Keratinocyte (primary cell): ENCODE measurements around the gene STEEP1. TPM values are rescaled to one million over a fixed set of nuclear protein-coding genes. Genes with fewer than 3 reads are reported as not detected.

ENCODE experiments used
- DNase-seq: peaks from one replicate; pipeline ENCODE4 v3.0.0-alpha.2; 2011; ENCODE audit warnings: low read depth, missing footprints, low spot score
- FAIRE-seq: peaks from 2 replicates; lab custom pipeline; 2011; peaks lifted over from hg19 to GRCh38; lab: Jason Lieb, UNC
- H2AFZ ChIP-seq: 2 replicates; pipeline ENCODE4 v1.6.0; 2012; ENCODE audit warnings: low read length, control low read depth, inconsistent platforms; ENCODE audit not compliant: control insufficient read depth
- H3K27ac ChIP-seq: 2 replicates; pipeline ENCODE4 v1.5.1; 2011; ENCODE audit warnings: low read length; ENCODE audit not compliant: control insufficient read depth, insufficient read depth
- H3K27me3 ChIP-seq: 3 replicates; pipeline ENCODE4 v1.6.0; 2011; ENCODE audit warnings: low read length; ENCODE audit not compliant: control insufficient read depth, insufficient read depth; ENCODE audit errors: extremely low read depth
- H3K36me3 ChIP-seq, 2 experiments: 2 replicates in 1 of 2; 3 replicates in 1 of 2; pipeline ENCODE4 v1.5.1; 2011; ENCODE audit warnings: low read length in 2 of 2, mild to moderate bottlenecking in 1 of 2; ENCODE audit not compliant: control insufficient read depth in 2 of 2, insufficient read depth in 2 of 2; ENCODE audit errors: extremely low read depth in 1 of 2
- H3K4me1 ChIP-seq: 3 replicates; pipeline ENCODE4 v1.5.1; 2011; ENCODE audit warnings: low read length; ENCODE audit not compliant: control insufficient read depth, insufficient read depth; ENCODE audit errors: extremely low read depth
- H3K4me2 ChIP-seq: 3 replicates; pipeline ENCODE4 v1.6.0; 2011; ENCODE audit warnings: low read depth, low read length; ENCODE audit not compliant: control insufficient read depth, insufficient read depth; ENCODE audit errors: extremely low read depth
- H3K4me3 ChIP-seq, 3 experiments: fragments of 200-600 bp in 1 of 3; sonication (generic) in 1 of 3; 2 replicates in 2 of 3; 3 replicates in 1 of 3; pipeline ENCODE4 v1.5.1; 2011 to 2016; ENCODE audit warnings: low read length in 3 of 3, mild to moderate bottlenecking in 3 of 3, control low read depth in 2 of 3, inconsistent platforms in 1 of 3, low read depth in 1 of 3, mixed read lengths in 1 of 3, mixed run types in 1 of 3, moderate library complexity in 1 of 3; ENCODE audit not compliant: control insufficient read depth in 2 of 3, insufficient read depth in 2 of 3; ENCODE audit errors: extremely low read depth in 1 of 3
- H3K79me2 ChIP-seq: 2 replicates; pipeline ENCODE4 v1.6.0; 2012; ENCODE audit warnings: low read length; ENCODE audit not compliant: control insufficient read depth, insufficient read depth
- H3K9ac ChIP-seq: 3 replicates; pipeline ENCODE4 v1.6.0; 2011; ENCODE audit warnings: low read length; ENCODE audit not compliant: control insufficient read depth, insufficient read depth; ENCODE audit errors: extremely low read depth
- H3K9me1 ChIP-seq: 3 replicates; pipeline ENCODE4 v1.6.0; 2011; ENCODE audit warnings: low read length; ENCODE audit not compliant: control insufficient read depth, insufficient read depth; ENCODE audit errors: extremely low read depth
- H3K9me3 ChIP-seq: 2 replicates; pipeline ENCODE4 v1.5.1; 2012; ENCODE audit warnings: low read depth, low read length; ENCODE audit not compliant: control insufficient read depth
- H4K20me1 ChIP-seq: 3 replicates; pipeline ENCODE4 v1.6.0; 2011; ENCODE audit warnings: low read length; ENCODE audit not compliant: control insufficient read depth, insufficient read depth; ENCODE audit errors: extremely low read depth
- EZH2 ChIP-seq: IDR thresholded peaks from one replicate; pipeline ENCODE4 v1.6.1; 2012; ENCODE audit warnings: inconsistent platforms, mild to moderate bottlenecking, low read length, moderate library complexity
- dilution Hi-C: fragments of 300-500 bp; cut with MboI; formaldehyde crosslinking; loops from one replicate; pipeline ENCODE4 v1.7.0; 2020; ENCODE audit warnings: low sequenced_read_pairs; ENCODE audit not compliant: extremely low pct_ligation_motif_present
- polyA plus RNA-seq, 5 experiments: library from polyadenylated mRNA; depleted of rRNA in 3 of 5; stranded (reverse) in 3 of 5; stranded (forward) in 1 of 5; unstranded in 1 of 5; fragments of >200 nt; gene quantifications; 1 replicate in 1 of 5; 2 replicates in 3 of 5; 3 replicates in 1 of 5; pipeline versions ENCODE4 v1.2.1 to v1.2.3, GENCODE V29; 2011 to 2012; ENCODE audit warnings: missing spikeins in 2 of 5, low read depth in 1 of 5, low replicate concordance in 1 of 5
- TF ChIP-seq, protein P1 (sequence below), 3 experiments: IDR thresholded peaks in 1 of 3; conservative IDR thresholded peaks in 1 of 3; optimal IDR thresholded peaks in 1 of 3; 2 replicates in 2 of 3; 3 replicates in 1 of 3; pipeline versions ENCODE3 to v1.5.1; 2011; ENCODE audit warnings: low read length in 3 of 3, mild to moderate bottlenecking in 3 of 3, moderate library complexity in 2 of 3, control low read depth in 1 of 3, inconsistent platforms in 1 of 3; ENCODE audit not compliant: insufficient read depth in 2 of 3; ENCODE audit errors: extremely low read depth in 1 of 3

STEEP1 gene
- polyA plus RNA-seq, 1 donor (not counting 4 experiments of a cell fraction or from before 2014, with no cell fraction given), result 23.3 TPM

DNA sequence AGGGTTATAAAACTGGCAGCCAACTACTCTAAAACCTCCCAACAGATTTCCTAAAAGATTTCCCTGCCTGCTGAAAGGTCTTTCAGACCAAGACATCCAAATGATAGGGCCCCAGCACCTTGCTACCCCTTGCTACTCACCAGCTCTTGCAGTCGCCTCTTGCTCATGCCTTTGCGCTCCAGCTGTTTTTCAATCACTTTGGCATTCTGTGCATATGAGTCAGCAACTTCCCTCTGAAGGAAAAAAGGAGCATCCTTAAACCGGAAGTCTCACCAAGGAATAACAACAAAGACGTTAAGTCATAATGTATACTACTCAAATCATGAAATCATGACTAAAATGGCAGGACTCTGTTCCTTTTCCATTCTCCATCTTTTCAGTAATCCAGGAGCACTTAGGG is 24.0 kb downstream of the STEEP1 start:
- no peaks in the 10 kb centered on the region for H4K20me1 ChIP-seq
- no peaks in the 10 kb centered on the region for H3K27me3 ChIP-seq
- H3K4me2 ChIP-seq, result no peak overlapping the region
- H3K9me3 ChIP-seq, result no peaks in the 10 kb centered on the region
- H3K79me2 ChIP-seq, result no peaks in the 10 kb centered on the region
- dilution Hi-C loops, result no loop called here
- H3K4me3 ChIP-seq, result no peak overlapping the region
- no peak for TF ChIP-seq EZH2
- TF ChIP-seq, protein P1, sequence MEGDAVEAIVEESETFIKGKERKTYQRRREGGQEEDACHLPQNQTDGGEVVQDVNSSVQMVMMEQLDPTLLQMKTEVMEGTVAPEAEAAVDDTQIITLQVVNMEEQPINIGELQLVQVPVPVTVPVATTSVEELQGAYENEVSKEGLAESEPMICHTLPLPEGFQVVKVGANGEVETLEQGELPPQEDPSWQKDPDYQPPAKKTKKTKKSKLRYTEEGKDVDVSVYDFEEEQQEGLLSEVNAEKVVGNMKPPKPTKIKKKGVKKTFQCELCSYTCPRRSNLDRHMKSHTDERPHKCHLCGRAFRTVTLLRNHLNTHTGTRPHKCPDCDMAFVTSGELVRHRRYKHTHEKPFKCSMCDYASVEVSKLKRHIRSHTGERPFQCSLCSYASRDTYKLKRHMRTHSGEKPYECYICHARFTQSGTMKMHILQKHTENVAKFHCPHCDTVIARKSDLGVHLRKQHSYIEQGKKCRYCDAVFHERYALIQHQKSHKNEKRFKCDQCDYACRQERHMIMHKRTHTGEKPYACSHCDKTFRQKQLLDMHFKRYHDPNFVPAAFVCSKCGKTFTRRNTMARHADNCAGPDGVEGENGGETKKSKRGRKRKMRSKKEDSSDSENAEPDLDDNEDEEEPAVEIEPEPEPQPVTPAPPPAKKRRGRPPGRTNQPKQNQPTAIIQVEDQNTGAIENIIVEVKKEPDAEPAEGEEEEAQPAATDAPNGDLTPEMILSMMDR (optimal IDR thresholded peaks at IDR 0.05 in 1 of 3, IDR thresholded peaks at IDR 0.05 in 1 of 3, conservative IDR thresholded peaks at IDR 0.05 in 1 of 3; ENCODE audit: extremely low read depth in 1 of 3, insufficient read depth in 2 of 3, low read length in 3 of 3), result no peak
- DNase-seq (no peak), FAIRE-seq (no peak)
- no peaks in the 10 kb centered on the region for H3K9me1 ChIP-seq
- H3K4me1 ChIP-seq, result no peaks in the 10 kb centered on the region
- H3K27ac ChIP-seq, result no peak overlapping the region
- H3K36me3 ChIP-seq, result no peaks in the 10 kb centered on the region
- no peak overlapping the region for H3K9ac ChIP-seq
- H2AFZ ChIP-seq, result no peak overlapping the region

DNA sequence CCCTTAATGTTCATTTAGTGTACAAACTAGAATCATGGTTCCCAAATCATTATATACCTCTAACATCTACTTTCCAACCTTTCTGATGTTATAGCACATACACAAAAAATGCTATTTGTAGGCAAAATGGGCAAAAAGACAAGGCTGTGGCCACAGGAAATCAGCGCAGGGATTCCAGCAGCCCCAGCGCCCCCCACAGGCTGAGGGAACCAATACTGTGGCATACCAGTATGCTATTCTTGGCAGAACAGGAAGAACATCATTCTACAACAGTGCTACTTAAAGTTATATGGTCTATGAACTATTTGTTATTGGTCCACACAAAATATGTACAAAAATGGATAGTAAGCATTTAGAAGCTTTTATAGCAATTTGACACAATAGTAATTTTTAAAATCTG is 25.3 kb downstream of the STEEP1 start:
- H3K27me3 ChIP-seq, result no peaks in the 10 kb centered on the region
- no peaks in the 10 kb centered on the region for H3K4me1 ChIP-seq
- no peaks in the 10 kb centered on the region for H4K20me1 ChIP-seq
- FAIRE-seq, result no peak
- H3K9me3 ChIP-seq, result no peaks in the 10 kb centered on the region
- TF ChIP-seq EZH2, result no peak
- TF ChIP-seq, protein P1 (optimal IDR thresholded peaks at IDR 0.05 in 1 of 3, IDR thresholded peaks at IDR 0.05 in 1 of 3, conservative IDR thresholded peaks at IDR 0.05 in 1 of 3; ENCODE audit: extremely low read depth in 1 of 3, insufficient read depth in 2 of 3, low read length in 3 of 3), result peak; percentile 1 to 13 (median 10)
- no peak for DNase-seq
- H3K36me3 ChIP-seq, result no peaks in the 10 kb centered on the region
- no peaks in the 10 kb centered on the region for H3K9me1 ChIP-seq
- no peak overlapping the region for H3K4me2 ChIP-seq
- H3K79me2 ChIP-seq, result no peaks in the 10 kb centered on the region
- no peak overlapping the region for H2AFZ ChIP-seq
- H3K27ac ChIP-seq, result no peak overlapping the region
- H3K9ac ChIP-seq, result no peak overlapping the region
- dilution Hi-C loops, result no loop called here
- no peak overlapping the region for H3K4me3 ChIP-seq
